Mammary epithelial cell (primary cell): ENCODE data around the gene RAD54L2.

Source experiments
- CTCF ChIP-seq, 2 donors: IDR thresholded peaks in 1 of 2; conservative IDR thresholded peaks in 1 of 2; 2 replicates each; pipeline ENCODE4 v1.5.1; 2011 to 2012; ENCODE audit warnings: inconsistent platforms in 2 of 2, low read length in 2 of 2, mild to moderate bottlenecking in 2 of 2, control low read depth in 1 of 2, low read depth in 1 of 2; ENCODE audit not compliant: insufficient read depth in 1 of 2; ENCODE audit errors: extremely low read depth in 1 of 2
- EZH2 ChIP-seq: IDR thresholded peaks from 2 replicates; pipeline ENCODE4 v1.6.1; 2012; ENCODE audit warnings: low read length, inconsistent platforms, borderline replicate concordance

GRCh38 chr3:51544011-51544775 is 5.7 kb downstream of the RAD54L2 start:
- TF ChIP-seq CTCF (conservative IDR thresholded peaks at IDR 0.05 in 1 of 2, IDR thresholded peaks at IDR 0.05 in 1 of 2; ENCODE audit: extremely low read depth in 1 of 2, insufficient read depth in 1 of 2, low read depth in 1 of 2, low read length in 2 of 2) (no peak), EZH2 (no peak)
